NCI-H2081 (cell line): ENCODE data around the gene RAX2.

Experiments used
- DNase-seq, 2 experiments: peaks; one replicate each; lab custom pipeline; 2025; lab: John Stamatoyannopoulos, UW

RAX2 gene

DNA sequence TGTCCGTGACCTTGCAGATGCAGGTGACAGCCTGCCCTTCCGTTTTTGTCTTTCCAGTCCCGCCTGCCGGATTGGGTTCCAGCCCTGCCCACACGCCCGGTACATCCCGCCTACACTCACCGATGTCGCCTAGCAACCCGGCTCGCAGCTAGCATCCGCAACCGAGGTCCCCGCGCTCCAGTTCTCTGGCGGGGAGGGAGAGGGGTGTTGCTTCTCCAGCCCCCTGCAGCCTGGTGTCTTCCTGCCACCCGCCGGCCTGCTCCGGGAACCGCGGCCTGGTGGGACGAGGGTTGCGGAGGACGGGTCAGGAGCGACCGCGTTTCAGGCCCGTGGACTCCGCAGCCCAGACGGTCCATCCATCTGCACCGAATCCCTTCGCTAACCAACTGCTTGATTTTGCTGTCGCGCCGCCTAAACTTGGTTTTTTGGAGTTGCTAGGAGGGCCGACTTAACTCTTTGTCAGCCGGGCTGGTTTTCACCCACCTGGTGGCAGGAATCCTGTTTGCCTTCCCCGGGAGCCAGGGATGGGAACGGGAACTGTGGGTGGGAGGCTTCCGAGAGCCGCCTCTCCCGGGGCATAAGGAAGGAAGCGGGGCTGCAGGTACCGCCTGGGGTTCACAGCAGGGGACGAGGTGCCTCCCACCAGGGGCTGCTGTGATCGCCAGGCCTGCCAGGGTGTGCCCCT lies 29.5 kb upstream of the RAX2 start:
- peak; percentile 45 to 72 for DNase-seq

DNA sequence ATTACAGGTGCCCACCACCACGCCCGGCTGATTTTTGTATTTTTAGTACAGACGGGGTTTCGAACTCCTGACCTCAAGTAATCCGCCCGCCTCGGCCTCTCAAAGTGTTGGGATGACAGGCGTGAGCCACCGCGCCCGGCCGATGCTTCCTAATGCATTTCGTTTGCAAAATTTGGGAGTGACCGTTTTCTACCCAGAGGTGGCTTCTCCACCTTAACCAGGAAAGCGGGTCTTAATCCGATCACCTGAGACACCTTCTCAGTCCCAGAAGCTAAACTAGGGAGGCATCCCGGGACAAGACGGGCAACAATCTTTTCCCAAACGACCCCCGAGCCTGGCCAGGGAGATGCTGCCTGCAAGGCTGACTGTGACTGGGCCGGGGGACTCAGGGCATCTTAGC lies 29.0 kb upstream of the RAX2 start:
- DNase-seq: no peak

DNA sequence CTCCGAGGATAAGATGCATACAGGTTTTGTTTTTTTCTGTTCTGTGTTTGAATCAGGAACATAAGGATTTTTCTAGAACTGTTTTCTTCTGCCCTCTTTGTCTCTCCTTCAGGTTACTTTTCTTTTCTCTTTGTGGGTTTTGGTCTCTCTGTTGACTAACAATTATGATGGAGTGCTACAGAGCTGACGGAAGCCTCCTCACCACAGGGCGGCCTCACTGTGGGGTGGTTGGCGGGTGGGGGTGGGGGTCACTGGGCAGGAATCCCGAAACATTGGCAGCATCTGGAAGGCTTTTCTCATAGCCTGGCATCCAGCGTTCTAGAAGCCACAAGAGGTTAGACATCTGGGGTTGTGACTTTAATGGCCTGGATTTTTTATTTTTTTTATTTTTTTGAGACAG lies 26.1 kb upstream of the RAX2 start:
- no peak for DNase-seq

DNA sequence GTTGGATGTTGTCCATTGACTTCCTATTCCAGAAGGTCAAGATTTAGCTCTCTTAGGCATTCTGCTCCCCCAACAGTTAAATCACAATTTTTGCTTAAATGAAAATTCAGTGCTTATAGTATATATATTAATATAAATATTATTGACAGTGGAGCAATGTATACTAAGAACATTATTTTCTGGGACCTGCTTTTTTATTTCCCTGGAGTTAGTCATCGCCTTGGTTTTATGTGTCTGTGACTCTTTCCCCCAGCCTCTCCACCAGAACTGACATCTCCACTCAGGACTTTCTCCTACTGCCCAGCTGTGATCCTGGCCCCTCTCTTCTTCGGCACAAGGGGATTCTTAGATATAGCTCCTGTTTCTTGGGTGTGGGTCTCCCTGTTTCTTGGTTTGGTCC lies 24.3 kb upstream of the RAX2 start:
- no peak for DNase-seq

DNA sequence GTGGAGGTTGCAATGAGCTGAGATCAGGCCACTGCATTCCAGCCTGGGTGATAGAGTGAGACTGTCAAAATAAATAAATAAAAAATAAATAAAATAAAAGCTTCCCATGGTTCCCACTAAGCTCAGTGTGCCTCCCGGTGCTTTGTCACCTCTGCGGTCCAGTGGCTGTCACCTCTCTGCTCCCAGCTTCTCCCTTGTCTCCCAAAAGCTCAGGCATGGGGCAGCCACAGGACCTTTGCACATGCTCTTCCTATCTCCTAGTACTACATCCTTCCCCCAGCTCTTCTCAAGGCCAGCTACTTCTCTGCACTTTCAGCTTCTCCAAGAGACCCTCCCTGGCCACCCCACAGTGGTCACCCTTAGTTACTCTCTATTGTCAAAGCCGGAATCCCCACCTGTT lies 21.8 kb upstream of the RAX2 start:
- no peak for DNase-seq

DNA sequence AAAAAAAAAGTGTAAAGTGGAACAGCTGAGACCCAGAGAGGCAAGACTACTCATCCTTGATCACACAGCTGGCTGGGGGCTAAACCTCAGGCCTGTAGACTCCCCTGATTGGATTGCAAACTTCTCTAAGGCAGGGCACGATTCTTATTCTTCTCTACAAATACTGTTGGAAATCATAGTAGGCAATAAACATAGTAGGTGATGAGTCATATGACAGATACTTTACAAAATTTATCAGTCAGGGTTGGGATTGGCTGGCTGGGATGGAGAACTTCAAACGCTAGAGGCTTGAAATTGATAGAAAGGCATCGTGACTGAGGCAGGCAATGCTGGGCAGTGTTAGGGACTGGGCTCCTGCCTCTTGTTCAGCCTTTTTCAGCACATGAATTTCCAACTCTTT lies 20.1 kb upstream of the RAX2 start:
- no peak for DNase-seq

DNA sequence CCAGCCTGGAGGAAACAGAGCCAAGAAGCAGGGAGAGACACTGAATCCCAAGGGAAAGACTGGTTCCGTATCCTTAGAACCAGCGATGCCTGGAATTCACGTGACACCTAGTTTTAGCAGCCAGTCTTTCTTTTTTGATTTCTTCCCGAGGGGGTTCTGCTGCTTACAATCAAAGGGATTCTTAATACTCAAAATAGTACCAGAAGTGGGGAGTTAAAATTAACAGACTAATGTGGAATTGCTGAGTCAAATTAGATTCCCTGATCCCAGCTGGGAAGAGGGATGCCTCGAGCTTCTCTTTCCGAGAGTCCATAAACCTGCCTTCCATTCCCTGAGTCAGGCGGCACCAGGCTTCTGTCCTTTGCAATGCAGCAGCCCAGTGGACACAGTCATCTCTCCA lies 18.9 kb upstream of the RAX2 start:
- no peak for DNase-seq

DNA sequence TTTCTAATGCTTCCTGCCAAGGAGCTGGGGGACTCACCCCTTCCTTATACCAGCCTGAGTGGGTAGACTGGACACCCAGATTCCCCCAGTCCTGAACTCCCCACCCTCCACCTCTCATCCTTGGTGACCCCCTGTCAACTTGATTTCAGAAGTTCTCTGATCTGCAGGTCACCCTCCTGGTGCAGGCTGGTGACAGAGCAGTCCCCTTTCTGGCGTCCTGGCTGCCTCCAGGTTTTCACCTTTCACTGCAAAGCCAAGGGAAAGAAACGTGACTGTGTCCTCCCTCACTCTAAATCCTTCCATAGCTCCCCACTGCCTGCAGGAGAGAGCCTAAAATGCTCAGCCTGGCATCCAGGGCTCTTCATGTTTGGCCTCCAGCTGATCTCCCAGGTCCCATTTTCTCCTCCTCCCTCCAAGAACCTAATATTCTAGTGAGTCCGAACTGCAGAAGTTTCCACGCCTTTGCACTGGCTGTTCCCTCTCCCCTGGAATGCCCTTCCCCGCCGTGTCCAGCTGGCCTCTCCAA lies 18.2 kb upstream of the RAX2 start:
- no peak for DNase-seq

DNA sequence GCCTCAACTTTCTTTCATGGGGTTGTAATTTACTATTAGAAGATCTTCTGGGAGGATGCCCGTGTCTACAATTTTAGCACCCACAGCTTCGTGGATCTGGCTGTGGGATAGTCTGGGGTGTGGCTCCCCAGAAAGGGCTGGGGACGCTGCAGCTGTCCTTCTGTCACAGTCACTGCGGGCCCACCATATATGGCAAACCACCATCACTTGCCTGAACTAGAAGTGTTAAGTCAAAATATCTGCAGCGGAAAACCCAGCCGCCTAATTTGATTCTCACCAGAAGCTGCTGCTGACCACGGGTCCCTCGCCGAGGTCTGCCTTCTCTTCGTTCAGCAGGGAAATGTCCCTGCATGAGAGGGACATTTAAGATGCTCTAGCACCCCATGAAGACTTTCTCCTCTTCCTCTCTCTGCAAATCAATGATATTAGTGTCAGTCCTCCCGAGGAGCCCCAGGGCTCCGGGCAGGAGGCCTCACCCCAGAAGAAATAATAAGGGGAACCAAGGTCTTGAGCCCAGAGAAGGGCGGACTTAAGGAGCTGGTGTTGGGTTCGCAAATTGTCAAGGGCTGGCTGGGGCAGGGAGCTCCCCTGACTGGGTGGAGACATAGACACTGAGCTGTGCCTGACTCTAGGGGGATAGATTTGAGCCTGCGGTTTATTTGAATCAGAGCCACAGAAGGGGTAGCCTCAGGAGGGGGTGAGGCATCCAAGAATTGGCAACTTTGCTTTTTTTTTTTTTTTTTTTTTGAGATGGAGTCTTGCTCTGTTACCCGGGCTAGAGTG lies 17.2 kb upstream of the RAX2 start:
- no peak for DNase-seq

DNA sequence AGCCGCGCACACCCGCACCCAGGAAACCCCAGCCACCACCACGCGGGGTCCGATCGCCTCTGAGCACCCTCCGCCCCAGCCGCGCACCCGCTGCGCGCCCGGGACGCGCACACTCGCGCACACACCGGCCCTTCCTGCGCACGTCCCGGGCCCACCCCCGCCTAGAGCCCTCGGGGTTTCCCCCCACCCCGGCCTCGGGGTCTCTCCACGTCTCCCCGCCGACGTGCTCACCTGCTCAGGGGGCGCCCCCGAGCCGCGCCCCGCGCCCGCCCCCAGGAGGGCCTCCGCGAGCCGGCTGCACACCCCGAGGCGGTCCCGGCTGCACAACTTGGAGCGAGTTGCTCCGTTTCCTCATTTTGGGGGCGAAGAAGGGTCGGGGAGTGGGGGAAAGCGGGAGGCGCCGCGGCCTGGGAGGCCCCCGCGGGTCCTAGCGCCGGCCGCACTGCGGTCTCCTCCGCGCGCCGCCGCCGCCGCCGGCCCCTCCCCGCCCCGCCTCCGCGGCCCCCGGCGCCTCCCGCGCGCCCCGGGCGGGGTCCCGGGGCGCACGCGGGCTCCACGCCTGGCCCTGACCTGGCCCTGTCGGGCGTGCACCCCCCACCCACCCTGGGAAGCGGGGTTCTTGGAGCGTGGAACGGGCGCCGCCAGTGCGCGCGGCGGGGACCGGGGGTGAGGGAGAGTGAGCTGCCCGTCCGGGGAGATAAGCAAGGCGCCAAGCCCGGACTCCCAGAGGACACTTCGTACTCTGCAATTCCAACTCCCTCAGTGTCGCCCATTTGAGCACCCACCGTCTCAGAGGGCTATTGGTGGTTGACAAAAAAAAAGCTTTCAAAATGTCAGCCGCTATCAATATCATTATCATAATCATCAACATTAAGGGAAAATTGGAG lies 14.2 kb upstream of the RAX2 start, which contains the start of gene MATK:
Gene MATK (minus strand): TSS at position 444 of the 887 bp plus-strand sequence. CDS start 1,246 bp downstream, outside the sequence.
- DNase-seq: peak; percentile 4 to 22

DNA sequence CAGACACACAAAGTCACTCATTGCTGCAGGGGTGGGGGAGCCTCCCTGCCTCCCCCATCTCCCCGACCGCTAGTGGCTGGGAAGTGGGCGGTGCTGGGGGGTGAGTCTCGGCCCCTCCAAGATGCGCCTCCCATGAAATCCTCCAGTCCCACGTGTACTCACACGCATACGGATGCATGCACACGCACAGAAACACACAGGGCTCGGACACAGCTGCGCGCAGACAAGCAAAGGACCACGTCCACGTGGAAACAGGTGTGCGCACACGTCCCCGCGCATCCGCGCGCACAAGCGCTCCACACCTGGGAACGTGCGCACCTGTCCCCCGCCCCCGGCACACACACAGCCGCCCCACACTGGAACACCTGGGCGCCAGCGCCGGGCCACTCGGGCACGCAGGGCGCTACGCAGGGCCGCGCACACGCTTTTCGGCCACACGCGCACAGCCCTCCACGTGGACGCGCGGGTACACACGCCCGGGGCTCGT lies 13.5 kb upstream of the RAX2 start:
- peak; percentile 5 to 31 for DNase-seq

DNA sequence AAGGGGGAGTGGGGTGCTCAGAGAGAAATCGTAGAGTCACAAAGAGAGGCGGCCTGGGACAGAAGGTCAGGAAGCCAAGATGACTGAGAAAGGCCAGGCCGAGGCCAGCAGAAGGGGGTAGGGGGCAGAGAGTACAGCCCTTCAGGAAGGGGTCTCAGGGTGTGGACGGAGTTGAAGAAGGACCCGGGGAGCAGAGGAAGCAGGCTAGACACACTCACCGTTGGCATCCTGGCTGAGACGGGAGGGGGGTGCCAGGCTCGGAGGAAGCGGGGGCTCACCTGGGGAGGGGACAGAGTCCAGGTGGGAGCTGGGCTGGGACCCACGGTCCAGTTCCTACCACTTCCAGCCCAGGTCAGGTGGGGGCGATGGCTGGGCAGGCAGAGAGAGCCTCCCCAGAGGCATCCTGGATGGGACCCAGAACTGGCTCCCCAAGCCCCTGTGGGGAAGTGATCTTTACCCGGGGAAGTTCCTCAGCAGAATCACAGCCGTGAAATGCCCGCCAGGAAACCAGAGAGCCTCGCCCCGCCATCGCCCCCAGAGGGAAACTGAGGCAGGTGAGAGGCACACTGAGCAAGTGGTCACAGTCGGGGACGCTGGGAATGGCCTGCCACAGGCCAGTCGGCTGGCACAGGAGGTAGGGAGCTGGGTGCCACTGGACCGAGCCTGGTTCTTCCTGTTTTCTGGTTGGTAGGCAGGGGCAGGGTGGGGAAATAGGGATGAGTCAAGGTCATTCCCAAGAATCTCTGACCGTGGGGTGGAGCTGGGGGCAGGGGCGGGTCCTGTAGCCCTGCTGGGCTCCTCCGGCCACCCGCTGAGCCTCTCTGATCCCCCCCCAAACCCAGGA lies 12.8 kb upstream of the RAX2 start:
- no peak for DNase-seq

DNA sequence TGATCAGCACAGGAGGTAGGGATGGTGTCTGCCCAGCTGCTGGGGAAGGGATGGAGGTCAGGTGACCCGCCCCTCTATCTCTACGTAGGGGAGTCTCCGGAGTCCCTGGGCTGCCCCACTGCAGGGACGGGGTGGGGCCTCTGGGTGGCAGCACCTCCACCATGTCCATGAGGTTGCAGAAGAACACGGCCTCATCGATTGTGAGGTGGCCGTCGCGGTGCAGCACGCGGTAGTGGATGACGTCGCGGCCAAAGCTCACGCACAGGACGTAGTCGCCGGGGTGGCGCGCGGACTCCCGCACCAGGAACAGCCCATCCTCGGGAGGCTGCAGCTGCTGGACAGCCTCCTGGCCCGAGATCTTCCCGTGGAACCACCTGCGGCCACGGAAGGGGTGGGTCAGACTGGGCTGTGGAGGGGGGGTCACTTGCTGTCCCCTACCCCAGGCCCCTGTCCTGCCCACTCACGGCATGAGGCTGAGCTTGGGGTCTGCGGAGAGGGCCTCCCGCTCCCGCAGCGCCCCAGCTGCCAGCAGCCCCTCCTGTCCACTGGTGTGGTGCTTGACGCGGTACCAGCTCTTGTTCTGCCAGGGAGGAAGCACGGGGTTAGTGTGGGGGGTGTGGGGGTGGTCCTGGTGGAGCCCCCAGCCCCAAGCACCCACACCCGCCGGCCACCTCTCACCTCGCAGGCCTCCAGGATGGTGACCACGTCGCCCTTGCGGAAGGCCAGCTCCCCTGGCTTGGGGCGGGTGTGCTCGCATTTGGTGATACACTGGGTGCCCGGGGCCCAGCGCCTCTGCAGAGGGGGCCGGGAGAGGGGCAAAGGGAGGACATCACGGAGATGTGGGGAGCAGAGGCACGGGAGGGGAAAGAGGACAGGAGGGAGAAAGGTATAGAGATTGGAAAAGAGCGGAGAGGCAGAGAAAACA lies 11.9 kb upstream of the RAX2 start:
- DNase-seq: no peak

DNA sequence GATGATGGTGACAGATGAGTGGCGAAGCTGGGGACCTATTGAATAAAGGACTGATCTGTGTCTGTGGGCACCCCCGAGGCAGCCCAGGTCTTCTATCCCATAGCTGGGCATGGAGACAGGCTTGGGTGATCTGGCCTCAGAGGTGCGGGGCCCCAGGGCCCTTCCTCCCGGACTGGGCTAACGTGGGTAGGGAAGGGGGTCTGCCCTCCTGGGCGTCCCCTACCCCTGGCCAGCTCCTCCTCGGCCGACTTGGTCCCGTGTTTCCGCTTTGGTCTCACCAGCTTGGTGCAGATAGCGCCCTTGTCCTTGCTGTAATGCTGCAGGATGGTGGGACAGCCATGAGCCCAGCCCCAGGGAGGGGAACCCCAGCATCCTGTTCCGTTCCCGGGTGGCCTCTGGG lies 10.9 kb upstream of the RAX2 start:
- DNase-seq: no peak

DNA sequence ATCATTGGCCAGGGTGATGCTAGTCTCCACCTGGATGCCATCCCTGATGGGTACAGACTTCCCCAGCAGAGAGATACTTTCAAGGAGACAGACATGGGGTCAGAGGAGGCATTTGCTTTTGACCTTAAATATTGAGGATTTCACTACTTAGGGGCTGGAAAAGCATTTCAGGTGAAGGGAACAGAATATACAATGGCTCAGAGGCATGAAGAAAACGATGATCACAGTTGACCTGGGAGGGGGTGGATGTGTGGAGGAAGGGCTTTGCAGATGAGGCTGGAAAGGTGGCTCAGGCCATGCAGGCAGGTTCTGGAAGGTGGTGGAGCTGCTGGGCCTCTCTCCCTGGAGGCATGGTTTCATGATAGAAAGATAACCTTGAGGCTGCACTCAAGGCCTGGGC lies 10.3 kb upstream of the RAX2 start:
- DNase-seq: no peak

DNA sequence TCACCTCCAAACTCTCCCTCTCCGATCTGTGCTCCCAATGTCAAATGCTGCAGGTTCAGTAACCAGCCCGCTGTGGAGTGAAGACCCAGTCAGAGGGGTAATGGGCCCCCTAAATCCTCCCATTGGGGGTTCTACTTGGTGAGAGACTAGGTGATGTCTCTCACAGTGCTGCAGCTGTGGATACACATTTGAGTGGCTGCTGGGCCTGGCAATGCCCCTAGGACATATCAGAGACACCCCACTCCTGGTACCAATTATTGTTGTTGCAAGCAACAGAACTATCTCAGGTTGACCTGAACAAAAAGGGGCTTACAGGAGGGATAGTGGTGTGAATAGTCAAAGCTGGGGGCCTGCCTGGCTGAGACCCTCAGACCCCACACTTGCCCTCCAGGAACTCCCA lies 9.6 kb upstream of the RAX2 start:
- no peak for DNase-seq

DNA sequence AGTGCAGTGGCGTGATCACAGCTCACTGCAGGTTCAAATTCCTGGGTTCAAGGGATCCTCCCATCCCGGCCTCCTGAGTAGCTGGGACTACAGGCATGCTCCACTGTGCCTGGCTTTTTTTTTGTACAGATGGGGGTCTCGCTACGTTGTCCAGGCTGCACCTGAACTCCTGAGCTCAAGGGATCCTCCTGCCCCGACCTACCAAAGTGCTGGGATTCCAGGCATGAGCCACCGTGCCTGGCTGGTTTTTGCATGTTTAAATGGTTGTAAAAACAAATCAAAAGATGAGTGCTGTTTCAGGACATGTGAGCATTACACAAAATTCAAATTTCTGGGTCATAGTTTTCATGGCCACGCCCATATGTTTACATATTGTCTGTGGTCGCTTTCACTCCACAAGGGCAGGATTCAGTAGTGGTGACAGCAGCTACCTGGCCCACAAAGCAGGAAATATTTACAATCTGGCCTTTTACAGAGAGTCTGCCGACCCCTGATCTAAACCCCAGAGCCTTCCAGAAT lies 8.8 kb upstream of the RAX2 start:
- DNase-seq: no peak

DNA sequence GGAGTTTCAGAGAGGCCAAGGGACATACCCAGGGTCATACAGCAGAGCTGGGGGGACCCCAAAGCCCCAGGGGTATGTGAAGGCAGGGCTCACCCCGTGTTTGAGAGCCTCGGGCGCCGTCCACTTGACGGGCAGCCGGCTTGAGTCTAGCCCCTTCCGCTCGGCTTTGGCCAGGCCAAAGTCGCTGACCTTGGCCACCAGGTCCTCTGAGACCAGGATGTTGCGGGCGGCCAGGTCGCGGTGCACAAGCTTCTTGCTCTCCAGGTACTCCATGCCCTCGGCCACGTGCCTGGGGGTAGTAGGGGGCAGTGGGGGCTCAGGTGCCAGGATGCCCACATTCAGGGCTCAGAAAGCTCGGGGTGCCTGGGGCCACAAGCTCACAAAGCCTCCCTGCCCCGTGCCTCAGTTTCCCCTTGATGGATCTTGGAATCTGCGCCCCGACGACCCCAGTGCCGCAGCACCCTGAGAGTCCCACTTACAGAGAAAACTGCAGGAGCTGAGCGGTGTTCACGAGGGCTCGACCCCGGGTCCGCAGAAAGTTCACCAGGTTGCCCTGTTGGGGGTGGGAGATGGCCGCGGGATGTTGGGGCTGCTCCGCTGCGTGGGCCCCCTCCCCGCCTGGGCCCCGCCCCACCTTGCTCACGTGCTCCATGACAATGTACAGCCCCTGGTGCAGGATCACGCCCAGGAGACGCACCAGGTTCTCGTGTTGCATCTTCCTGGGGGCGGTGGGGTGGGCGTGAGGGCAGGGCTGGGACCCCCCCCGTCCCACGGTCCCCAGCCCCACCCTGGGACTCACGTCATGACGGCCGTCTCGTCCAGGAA lies 7.1 kb upstream of the RAX2 start:
- no peak for DNase-seq
